RWPE2 (cell line): Measurements from ENCODE around the gene USP3.

Experiments used
- ATAC-seq: fragments of 200-7000 bp; cut with Tn5 transposase; 3 replicates; pipeline ENCODE4 v1.9.1; 2021; ENCODE audit warnings: low read depth
- DNase-seq: peaks from one replicate; pipeline ENCODE4 v3.0.0-alpha.2; 2020; ENCODE audit warnings: low spot score
- H3K27ac ChIP-seq: fragments of 450-650 bp; 2 replicates; pipeline ENCODE4 v1.5.1; 2017; ENCODE audit warnings: mild to moderate bottlenecking; ENCODE audit not compliant: poor library complexity, severe bottlenecking
- H3K27me3 ChIP-seq: fragments of 250-450 bp; sonication (Bioruptor Pico); 2 replicates; pipeline ENCODE4 v1.5.1; 2021; ENCODE audit warnings: mild to moderate bottlenecking, moderate library complexity; ENCODE audit not compliant: insufficient read depth, poor library complexity, severe bottlenecking
- H3K36me3 ChIP-seq: fragments of 250-450 bp; sonication (Bioruptor Pico); 2 replicates; pipeline ENCODE4 v1.5.1; 2020; ENCODE audit warnings: low read depth, mild to moderate bottlenecking, moderate library complexity
- H3K4me1 ChIP-seq: fragments of 250-450 bp; sonication (Bioruptor Pico); 2 replicates; pipeline ENCODE4 v1.5.1; 2021; ENCODE audit warnings: mild to moderate bottlenecking, moderate library complexity; ENCODE audit not compliant: insufficient read depth, poor library complexity, severe bottlenecking
- H3K4me3 ChIP-seq: fragments of 250-450 bp; sonication (Bioruptor Pico); 2 replicates; pipeline ENCODE4 v1.5.1; 2021; ENCODE audit warnings: mild to moderate bottlenecking, moderate library complexity; ENCODE audit not compliant: severe bottlenecking
- H3K9me3 ChIP-seq: fragments of 250-450 bp; sonication (Bioruptor Pico); 2 replicates; pipeline ENCODE4 v1.5.1; 2021; ENCODE audit warnings: mild to moderate bottlenecking, moderate library complexity; ENCODE audit not compliant: severe bottlenecking
- CTCF ChIP-seq: fragments of 450-650 bp; IDR thresholded peaks from one replicate; pipeline ENCODE4 v1.5.1; 2017; ENCODE audit warnings: mild to moderate bottlenecking, moderate library complexity; ENCODE audit not compliant: poor library complexity, severe bottlenecking

USP3 gene

GRCh38 chr15:63481105-63481810, 23.1 kb upstream of the USP3 start:
- Histone ChIP-seq H3K9me3 (no peaks in the 10 kb centered on the region), H3K4me3 (no peak overlapping the region), H3K36me3 (no peaks in the 10 kb centered on the region), H3K27me3 (no peaks in the 10 kb centered on the region), H3K4me1 (peaks cover 36% of the 10 kb centered on the region), H3K27ac (no peak overlapping the region)
- ATAC-seq (peak; percentile 25; the same call in 2 of the 3 replicates), DNase-seq (no peak)
- no peak for TF ChIP-seq CTCF

GRCh38 chr15:63482874-63483323, 21.5 kb upstream of the USP3 start:
- Histone ChIP-seq H3K36me3 (no peaks in the 10 kb centered on the region), H3K4me3 (no peak overlapping the region), H3K27me3 (no peaks in the 10 kb centered on the region), H3K27ac (peak overlapping the region; percentile 66), H3K4me1 (peaks cover 37% of the 10 kb centered on the region), H3K9me3 (no peaks in the 10 kb centered on the region)
- DNase-seq (no peak), ATAC-seq (peak; percentile 73)
- no peak for TF ChIP-seq CTCF

- Histone ChIP-seq H3K27me3 (no peaks in the 10 kb centered on the region), H3K36me3 (no peaks in the 10 kb centered on the region), H3K27ac (peak overlapping the region; percentile 66), H3K4me3 (no peak overlapping the region), H3K9me3 (no peaks in the 10 kb centered on the region), H3K4me1 (peaks cover 37% of the 10 kb centered on the region)
- DNase-seq = no peak
- ATAC-seq = peak; percentile 75
- no peak for TF ChIP-seq CTCF
Measured at GRCh38 chr15:63483521-63484371, 20.6 kb upstream of the USP3 start.

- no peak for ATAC-seq
- DNase-seq = no peak
- TF ChIP-seq CTCF = no peak
- peak overlapping the region; percentile 66 for H3K27ac ChIP-seq
- H3K27me3 ChIP-seq = no peaks in the 10 kb centered on the region
- H3K4me1 ChIP-seq = peaks cover 37% of the 10 kb centered on the region
- H3K9me3 ChIP-seq = no peaks in the 10 kb centered on the region
- H3K36me3 ChIP-seq = no peaks in the 10 kb centered on the region
- H3K4me3 ChIP-seq = no peak overlapping the region
Measured at GRCh38 chr15:63484433-63485186, 19.8 kb upstream of the USP3 start.
